Testis (tissue), 2 donors: ENCODE results near the gene SSBP3.

Source experiments
- POLR2A ChIP-seq: fragments of 450-650 bp; IDR thresholded peaks from one replicate; pipeline ENCODE4 v1.6.1; 2017; ENCODE audit warnings: antibody characterized with exemption, mild to moderate bottlenecking, moderate library complexity
- TF ChIP-seq, protein P1 (sequence below), 3 experiments: fragments of 450-650 bp in 2 of 3; fragments of 200-600 bp in 1 of 3; sonication (generic) in 1 of 3; IDR thresholded peaks; one replicate each; pipeline ENCODE4 v1.5.1; 2016 to 2019; ENCODE audit warnings: antibody characterized with exemption in 3 of 3, mild to moderate bottlenecking in 2 of 3, moderate library complexity in 1 of 3

- TF ChIP-seq, protein P1, sequence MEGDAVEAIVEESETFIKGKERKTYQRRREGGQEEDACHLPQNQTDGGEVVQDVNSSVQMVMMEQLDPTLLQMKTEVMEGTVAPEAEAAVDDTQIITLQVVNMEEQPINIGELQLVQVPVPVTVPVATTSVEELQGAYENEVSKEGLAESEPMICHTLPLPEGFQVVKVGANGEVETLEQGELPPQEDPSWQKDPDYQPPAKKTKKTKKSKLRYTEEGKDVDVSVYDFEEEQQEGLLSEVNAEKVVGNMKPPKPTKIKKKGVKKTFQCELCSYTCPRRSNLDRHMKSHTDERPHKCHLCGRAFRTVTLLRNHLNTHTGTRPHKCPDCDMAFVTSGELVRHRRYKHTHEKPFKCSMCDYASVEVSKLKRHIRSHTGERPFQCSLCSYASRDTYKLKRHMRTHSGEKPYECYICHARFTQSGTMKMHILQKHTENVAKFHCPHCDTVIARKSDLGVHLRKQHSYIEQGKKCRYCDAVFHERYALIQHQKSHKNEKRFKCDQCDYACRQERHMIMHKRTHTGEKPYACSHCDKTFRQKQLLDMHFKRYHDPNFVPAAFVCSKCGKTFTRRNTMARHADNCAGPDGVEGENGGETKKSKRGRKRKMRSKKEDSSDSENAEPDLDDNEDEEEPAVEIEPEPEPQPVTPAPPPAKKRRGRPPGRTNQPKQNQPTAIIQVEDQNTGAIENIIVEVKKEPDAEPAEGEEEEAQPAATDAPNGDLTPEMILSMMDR (IDR thresholded peaks at IDR 0.05) = no peak
- TF ChIP-seq POLR2A = no peak
Measured at GRCh38 chr1:54365847-54366246, 40.3 kb downstream of the SSBP3 start.
